Liver (tissue), 3 donors: Measurements from ENCODE around the gene ADGRG3.

Experiments used
- EGR1 ChIP-seq, 2 donors: IDR thresholded peaks; 2 replicates each; pipeline ENCODE4 v1.6.1; 2016 to 2018; ENCODE audit warnings: antibody characterized with exemption in 2 of 2, low read depth in 2 of 2
- GABPA ChIP-seq, 2 donors: IDR thresholded peaks in 1 of 2; conservative IDR thresholded peaks in 1 of 2; 2 replicates each; pipeline ENCODE4 v1.6.1; 2016; ENCODE audit warnings: antibody characterized with exemption in 2 of 2, mild to moderate bottlenecking in 1 of 2, moderate library complexity in 1 of 2
- HNF4G ChIP-seq: IDR thresholded peaks from 2 replicates; pipeline ENCODE4 v1.6.1; 2016; ENCODE audit warnings: antibody characterized with exemption
- RAD21 ChIP-seq, 2 donors: IDR thresholded peaks; 2 replicates each; pipeline ENCODE4 v1.6.1; 2016; ENCODE audit warnings: antibody characterized with exemption in 2 of 2, mild to moderate bottlenecking in 2 of 2
- RXRA ChIP-seq, 2 donors: IDR thresholded peaks; 2 replicates each; pipeline ENCODE4 v1.6.1; 2017 to 2018; ENCODE audit warnings: antibody characterized with exemption in 2 of 2, mild to moderate bottlenecking in 1 of 2
- SP1 ChIP-seq: IDR thresholded peaks from 2 replicates; pipeline ENCODE4 v1.6.1; 2018; ENCODE audit warnings: antibody characterized with exemption, mild to moderate bottlenecking
- TAF1 ChIP-seq: conservative IDR thresholded peaks from 2 replicates; pipeline ENCODE4 v1.6.1; 2016; ENCODE audit warnings: antibody characterized with exemption, mild to moderate bottlenecking
- YY1 ChIP-seq: IDR thresholded peaks from 2 replicates; pipeline ENCODE4 v1.6.1; 2016; ENCODE audit warnings: antibody characterized with exemption, mild to moderate bottlenecking
- TF ChIP-seq, protein P1 (sequence below): fragments of 150-350 bp; IDR thresholded peaks from 2 replicates; pipeline ENCODE4 v1.5.1; 2017; ENCODE audit warnings: improper control_type of control experiment, low read depth, low read length; ENCODE audit not compliant: missing input control
- TF ChIP-seq, protein P2 (sequence below): IDR thresholded peaks from 2 replicates; pipeline ENCODE4 v1.6.1; 2016; ENCODE audit warnings: antibody characterized with exemption, mild to moderate bottlenecking
- TF ChIP-seq, protein P3 (sequence below): IDR thresholded peaks from 2 replicates; pipeline ENCODE4 v1.6.1; 2016; ENCODE audit warnings: antibody characterized with exemption
- TF ChIP-seq, protein P4 (sequence below): IDR thresholded peaks from 2 replicates; pipeline ENCODE4 v1.6.1; 2016; ENCODE audit warnings: antibody characterized with exemption
- donor health status: healthy.
- donor health status: healthy.

DNA sequence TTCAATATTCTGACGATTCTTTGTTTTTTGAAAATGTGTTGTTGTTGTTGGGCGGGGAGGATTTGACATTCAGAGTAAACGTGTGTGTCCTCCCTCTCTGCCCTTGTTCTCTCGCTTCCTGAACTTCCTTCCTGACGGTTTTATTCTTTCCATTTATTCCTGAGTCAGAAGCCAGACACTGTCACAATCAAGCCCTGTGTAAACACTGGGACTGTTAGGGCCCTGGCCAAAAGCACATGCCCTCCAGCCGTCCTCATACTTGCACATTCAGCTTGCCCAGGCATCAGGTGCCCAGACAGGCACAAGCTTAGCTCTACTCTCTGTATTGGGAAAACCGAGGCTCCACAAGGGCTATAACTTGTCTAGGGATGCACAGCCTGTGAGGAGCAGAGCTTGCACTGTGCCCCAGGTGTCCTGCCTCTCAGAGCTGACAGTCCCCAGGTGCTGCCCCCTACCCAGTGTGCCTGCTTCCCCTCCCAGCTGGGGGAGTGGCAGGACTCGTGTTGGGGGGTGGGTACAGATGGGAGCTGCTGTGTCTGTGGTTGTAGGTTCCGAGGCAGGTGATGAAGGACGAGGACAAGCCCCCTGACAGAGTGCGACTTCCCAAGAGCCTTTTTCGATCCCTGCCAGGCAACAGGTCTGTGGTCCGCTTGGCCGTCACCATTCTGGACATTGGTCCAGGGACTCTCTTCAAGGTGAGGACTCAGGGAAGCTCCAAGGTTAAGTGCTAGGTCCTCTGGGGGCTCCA is 9.7 kb downstream of the ADGRG3 start:
- TF ChIP-seq, protein P1, sequence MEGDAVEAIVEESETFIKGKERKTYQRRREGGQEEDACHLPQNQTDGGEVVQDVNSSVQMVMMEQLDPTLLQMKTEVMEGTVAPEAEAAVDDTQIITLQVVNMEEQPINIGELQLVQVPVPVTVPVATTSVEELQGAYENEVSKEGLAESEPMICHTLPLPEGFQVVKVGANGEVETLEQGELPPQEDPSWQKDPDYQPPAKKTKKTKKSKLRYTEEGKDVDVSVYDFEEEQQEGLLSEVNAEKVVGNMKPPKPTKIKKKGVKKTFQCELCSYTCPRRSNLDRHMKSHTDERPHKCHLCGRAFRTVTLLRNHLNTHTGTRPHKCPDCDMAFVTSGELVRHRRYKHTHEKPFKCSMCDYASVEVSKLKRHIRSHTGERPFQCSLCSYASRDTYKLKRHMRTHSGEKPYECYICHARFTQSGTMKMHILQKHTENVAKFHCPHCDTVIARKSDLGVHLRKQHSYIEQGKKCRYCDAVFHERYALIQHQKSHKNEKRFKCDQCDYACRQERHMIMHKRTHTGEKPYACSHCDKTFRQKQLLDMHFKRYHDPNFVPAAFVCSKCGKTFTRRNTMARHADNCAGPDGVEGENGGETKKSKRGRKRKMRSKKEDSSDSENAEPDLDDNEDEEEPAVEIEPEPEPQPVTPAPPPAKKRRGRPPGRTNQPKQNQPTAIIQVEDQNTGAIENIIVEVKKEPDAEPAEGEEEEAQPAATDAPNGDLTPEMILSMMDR, result no peak
- TF ChIP-seq HNF4G (no peak), GABPA (IDR thresholded peaks at IDR 0.05 in 1 of 2, conservative IDR thresholded peaks at IDR 0.05 in 1 of 2) (peak in 1 of 2 donors; percentile 56), RAD21 (IDR thresholded peaks at IDR 0.05) (peak in 1 of 2 donors; percentile 67), RXRA (IDR thresholded peaks at IDR 0.05) (peak; percentile 69 to 88), SP1 (peak; percentile 87), TAF1 (no peak), YY1 (peak; percentile 86), EGR1 (IDR thresholded peaks at IDR 0.05; ENCODE audit: low read depth in 2 of 2) (peak in 1 of 2 donors; percentile 70)
- TF ChIP-seq, protein P2, sequence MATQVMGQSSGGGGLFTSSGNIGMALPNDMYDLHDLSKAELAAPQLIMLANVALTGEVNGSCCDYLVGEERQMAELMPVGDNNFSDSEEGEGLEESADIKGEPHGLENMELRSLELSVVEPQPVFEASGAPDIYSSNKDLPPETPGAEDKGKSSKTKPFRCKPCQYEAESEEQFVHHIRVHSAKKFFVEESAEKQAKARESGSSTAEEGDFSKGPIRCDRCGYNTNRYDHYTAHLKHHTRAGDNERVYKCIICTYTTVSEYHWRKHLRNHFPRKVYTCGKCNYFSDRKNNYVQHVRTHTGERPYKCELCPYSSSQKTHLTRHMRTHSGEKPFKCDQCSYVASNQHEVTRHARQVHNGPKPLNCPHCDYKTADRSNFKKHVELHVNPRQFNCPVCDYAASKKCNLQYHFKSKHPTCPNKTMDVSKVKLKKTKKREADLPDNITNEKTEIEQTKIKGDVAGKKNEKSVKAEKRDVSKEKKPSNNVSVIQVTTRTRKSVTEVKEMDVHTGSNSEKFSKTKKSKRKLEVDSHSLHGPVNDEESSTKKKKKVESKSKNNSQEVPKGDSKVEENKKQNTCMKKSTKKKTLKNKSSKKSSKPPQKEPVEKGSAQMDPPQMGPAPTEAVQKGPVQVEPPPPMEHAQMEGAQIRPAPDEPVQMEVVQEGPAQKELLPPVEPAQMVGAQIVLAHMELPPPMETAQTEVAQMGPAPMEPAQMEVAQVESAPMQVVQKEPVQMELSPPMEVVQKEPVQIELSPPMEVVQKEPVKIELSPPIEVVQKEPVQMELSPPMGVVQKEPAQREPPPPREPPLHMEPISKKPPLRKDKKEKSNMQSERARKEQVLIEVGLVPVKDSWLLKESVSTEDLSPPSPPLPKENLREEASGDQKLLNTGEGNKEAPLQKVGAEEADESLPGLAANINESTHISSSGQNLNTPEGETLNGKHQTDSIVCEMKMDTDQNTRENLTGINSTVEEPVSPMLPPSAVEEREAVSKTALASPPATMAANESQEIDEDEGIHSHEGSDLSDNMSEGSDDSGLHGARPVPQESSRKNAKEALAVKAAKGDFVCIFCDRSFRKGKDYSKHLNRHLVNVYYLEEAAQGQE, result peak; percentile 69
- TF ChIP-seq, protein P3, sequence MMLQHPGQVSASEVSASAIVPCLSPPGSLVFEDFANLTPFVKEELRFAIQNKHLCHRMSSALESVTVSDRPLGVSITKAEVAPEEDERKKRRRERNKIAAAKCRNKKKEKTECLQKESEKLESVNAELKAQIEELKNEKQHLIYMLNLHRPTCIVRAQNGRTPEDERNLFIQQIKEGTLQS, result no peak
- TF ChIP-seq, protein P4, sequence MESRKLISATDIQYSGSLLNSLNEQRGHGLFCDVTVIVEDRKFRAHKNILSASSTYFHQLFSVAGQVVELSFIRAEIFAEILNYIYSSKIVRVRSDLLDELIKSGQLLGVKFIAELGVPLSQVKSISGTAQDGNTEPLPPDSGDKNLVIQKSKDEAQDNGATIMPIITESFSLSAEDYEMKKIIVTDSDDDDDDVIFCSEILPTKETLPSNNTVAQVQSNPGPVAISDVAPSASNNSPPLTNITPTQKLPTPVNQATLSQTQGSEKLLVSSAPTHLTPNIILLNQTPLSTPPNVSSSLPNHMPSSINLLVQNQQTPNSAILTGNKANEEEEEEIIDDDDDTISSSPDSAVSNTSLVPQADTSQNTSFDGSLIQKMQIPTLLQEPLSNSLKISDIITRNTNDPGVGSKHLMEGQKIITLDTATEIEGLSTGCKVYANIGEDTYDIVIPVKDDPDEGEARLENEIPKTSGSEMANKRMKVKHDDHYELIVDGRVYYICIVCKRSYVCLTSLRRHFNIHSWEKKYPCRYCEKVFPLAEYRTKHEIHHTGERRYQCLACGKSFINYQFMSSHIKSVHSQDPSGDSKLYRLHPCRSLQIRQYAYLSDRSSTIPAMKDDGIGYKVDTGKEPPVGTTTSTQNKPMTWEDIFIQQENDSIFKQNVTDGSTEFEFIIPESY, result no peak
